Measurements from ENCODE around the gene IGFBP6.
"Not testable (repeated sequence)": the region's sequence is repeated elsewhere in the genome, so short reads cannot be mapped to it uniquely, and the experiment has no call there.

Gene IGFBP6

GRCh38 chr12:53098354-53098981 lies 1.0 kb downstream of the IGFBP6 start:
- no peak for DNase-seq

DNA sequence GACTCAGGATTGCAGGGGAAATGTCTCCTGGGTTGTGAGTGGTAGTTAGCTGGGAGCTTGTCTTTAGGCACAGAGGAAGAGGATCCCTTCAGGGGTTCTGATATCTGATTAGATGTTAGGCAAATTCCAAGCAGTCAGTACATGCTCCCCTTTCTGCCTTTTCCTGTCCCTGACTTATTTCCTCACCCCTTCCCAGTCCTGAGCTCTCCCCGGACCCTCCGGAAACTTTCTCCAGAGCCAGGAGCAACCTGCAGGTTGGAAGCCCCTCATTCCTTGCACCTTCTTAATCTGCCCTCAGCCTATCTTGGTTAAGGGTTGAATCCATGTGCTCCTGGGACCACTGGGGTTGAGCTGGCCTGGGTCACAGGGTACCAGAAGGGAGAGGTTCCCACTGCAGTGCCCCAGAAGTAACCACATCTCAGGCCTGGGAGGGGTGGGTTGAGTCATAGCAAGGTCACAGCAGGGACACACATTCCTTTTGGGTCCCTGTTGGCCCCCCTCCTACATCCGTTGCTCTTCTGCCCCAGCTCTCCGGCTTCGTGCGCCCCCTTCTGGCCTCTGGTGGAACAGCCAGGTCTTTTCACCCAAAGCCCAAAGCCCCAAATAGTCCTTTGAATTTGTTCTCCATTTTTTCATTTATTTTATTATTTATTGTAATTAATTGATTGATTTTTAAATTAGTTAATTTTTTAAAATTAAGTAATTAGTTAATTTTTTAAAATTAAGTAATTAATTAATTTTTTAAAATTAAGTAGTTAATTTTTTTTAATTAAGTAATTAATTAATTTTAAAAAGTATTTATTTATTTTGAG lies 1.8 kb downstream of the IGFBP6 start:
- DNase-seq: peak; percentile 36

- no peak for DNase-seq
Observed at GRCh38 chr12:53100466-53101151, 3.1 kb downstream of the IGFBP6 start.

DNA sequence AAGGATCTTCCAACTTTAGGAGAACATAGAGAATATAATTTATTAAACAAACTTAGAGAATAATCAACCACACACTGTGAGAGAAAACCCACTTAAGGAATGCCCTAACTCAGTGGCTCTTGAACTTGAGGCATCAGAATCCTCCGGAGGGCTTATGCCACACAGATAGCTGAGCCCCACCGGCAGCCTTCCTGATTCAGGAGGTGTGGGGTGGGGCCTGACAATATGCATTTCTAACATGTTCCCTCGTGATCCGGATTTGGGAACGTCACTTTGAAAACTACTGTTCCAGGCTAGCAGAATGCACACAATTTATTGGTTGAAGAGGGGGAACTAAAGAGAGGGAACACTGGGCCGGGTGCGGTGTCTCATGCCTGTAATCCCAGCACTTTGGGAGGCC lies 3.8 kb downstream of the IGFBP6 start:
- DNase-seq: no peak

GRCh38 chr12:53101931-53102781 lies 4.7 kb downstream of the IGFBP6 start:
- DNase-seq: no peak

- no peak for DNase-seq
Observed at GRCh38 chr12:53102883-53103807, 5.7 kb downstream of the IGFBP6 start, which contains the start of gene SOAT2. TSS of gene SOAT2 (plus strand) at chr12:53103486. CDS start at chr12:53103578, 92 bp downstream.

DNA sequence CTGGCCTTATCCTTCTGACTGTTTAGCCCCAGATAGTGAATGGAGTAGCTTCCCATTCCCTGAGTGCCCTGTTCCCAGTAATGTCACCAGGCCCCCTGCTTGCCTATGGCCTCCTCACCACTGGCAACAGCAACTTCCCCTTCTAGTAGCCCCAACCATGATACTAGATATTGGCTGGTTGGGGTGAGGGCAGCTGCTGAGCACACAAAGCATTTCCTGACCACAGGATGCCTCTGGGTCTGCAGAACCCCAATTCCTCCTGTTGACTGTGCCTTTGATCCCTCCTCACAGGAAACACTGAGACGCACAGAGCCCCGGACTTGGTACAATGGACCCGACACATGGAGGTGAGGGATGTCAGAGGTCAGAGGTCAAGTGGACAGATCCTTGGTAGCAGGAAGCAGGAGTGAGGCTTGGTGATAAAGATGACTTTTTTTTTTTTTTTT lies 6.4 kb downstream of the IGFBP6 start:
- peak; percentile 13 for DNase-seq

DNA sequence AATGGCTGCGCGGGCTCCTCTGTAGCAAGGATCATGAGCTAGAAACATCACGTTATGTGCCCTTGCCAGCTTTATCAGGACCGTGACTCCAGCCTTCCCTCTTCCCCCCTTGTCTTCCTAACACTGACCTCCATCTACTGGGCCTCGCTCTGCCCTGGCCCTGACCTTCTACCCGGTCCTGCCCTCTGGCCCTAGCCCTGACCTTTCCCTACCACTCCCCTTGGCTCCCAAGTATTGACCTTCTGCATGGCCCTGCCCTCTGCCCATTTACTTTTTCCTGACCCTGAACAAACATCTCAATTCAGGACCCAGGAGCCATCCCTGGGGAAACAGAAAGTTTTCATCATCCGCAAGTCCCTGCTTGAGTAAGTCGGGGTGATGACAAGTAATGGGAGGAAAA lies 7.8 kb downstream of the IGFBP6 start:
- no peak for DNase-seq

DNA sequence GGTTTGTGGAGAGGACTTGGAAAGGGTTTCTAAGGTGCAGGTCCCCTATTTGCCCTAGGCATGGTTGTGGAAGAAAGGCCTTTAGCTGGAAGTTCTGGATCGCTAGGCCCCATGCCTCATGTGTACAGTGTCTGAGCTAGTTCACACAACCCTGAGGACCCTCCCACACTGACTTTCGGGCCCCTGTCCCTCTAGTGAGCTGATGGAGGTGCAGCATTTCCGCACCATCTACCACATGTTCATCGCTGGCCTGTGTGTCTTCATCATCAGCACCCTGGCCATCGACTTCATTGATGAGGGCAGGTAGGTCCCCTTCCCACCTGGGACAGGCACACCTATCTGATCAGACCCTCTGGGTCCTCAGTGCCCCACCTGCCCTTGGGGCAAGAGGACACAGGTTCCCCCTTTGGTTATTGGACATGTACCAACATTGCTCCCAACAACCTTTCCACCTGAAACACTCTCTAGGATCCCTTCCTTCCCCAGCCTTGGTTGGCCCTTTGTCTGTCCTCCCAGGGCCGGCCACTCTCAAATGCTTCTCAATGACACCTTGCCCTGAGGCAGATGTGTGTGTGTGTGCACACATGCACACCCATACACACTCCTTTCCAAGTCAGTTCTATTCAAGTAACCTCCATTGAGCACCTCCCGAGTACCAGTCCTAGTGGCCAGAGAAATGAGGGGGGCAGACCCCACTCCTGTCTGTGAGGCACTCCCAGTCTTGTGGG lies 8.4 kb downstream of the IGFBP6 start:
- no peak for DNase-seq

DNA sequence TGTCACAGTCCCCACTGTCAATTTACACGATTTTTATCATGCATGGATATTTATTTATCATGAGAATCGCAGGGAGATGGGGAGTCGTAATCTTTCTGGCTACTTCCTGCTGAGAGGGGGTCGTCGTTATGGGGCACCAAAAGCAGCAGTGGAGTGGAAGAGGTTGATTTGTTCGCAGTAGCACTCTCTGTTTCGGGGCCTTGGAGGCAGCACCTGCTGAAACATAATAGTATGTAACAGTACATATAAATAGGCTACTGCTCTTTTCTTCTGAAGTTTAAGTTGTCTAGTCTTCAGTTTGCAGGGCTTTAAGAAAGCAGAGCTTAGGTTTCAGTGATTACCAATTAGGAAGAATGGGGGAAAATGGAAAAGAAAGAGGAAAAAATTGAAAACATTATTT lies 9.7 kb downstream of the IGFBP6 start:
- DNase-seq: no peak

DNA sequence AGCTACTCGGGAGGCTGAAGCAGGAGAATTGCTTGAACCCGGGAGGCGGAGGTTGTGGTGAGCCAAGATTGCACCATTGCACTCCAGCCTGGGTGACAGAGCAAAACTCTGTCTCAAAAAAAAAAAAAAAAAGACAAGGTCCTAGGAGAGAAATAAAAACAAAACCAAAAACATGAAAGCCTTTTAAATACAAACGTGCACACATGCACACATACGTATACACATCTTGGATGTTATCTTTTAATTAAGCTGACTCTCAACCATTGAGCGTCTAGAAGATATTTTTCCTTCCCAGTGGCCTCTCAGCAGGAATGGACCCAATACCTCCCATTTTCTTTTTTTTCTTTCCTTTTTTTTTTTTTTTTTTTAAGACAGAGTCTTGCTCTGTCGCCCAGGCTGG lies 15.0 kb downstream of the IGFBP6 start:
- DNase-seq: not testable (repeated sequence)

- no peak for DNase-seq
Observed at GRCh38 chr12:53113136-53113705, 15.8 kb downstream of the IGFBP6 start.

DNA sequence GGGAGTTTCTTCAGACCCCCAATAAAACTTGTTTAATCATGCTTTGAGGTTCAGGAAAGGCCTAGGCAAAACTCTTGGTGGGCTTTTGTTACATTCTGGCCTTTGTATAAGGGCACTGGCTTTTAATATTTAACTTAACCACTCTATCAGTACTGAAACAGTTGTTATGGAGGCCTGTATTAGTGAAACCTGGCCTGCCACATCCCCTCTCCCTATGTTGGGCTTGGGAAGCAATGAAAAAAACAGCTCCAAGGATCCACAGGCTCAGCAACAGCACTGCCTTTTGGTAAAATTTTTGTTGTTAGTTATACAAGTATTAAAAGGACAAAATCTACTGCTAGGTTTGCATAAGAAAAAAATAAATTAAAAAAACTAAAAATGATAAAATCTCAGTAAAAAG lies 16.5 kb downstream of the IGFBP6 start:
- DNase-seq: no peak

GRCh38 chr12:53115112-53115890 lies 17.8 kb downstream of the IGFBP6 start:
- no peak for DNase-seq

DNA sequence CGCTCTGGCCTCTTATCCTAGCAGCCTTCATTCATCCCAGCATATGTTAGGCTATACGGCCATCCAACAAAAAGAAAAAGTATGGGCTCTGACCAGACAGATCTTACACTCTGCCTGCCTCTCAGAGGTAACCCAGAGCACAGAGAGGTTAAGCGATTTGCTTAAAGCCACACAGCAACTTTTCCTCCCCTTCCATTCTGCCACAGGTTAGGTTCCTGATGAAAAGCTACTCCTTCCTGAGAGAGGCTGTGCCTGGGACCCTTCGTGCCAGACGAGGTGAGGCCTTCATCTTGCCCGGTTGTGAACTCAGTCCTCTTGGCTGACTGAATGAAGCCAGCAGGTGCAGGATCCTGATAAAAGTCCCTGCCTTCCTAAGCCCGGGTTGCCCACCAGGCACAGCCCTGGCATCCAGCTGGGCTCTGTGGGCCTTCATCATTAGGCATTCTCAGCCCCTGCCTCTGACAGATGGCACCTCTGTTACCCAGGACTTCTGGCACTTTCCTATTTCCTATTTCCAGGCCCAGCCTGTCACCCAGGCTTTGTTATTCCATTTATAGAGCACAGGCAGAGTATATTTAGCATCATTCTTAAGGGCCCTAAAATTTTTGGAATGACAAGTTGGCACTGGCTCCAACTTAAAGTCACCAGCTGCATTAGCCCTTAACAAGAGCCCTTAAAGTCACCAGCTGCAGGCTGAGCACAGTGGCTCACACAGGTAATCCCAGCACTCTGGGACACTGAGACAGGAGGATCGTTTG lies 18.6 kb downstream of the IGFBP6 start:
- no peak for DNase-seq

GRCh38 chr12:53118751-53119300 lies 21.4 kb downstream of the IGFBP6 start:
- no peak for DNase-seq

- no peak for DNase-seq
Observed at GRCh38 chr12:53120685-53121525, 23.4 kb downstream of the IGFBP6 start.

Measured in KG1 (cell line).